B cell (primary cell): ENCODE measurements around the gene LILRB3. TPM values are rescaled to one million over a fixed set of nuclear protein-coding genes. Genes with fewer than 3 reads are reported as not detected.

ENCODE experiments used
- ATAC-seq: fragments of 200-7000 bp; cut with Tn5 transposase; one replicate; pipeline ENCODE4 v1.10.0; 2021; ENCODE audit warnings: low read depth, mild to moderate bottlenecking, moderate number of reproducible peaks, moderate library complexity
- CTCF ChIA-PET: fragments of 350-600 bp; sonication (Branson Sonifier 250); formaldehyde crosslinking; loops from one replicate; lab custom pipeline; 2021; ENCODE audit warnings: antibody characterized with exemption, inconsistent platforms; lab: Charles Lee
- POLR2A ChIA-PET: fragments of 350-600 bp; sonication (Branson Sonifier 250); formaldehyde crosslinking; loops from one replicate; lab custom pipeline; 2021; ENCODE audit warnings: antibody characterized with exemption; lab: Charles Lee
- DNase-seq: peaks from one replicate; pipeline ENCODE4 v3.0.0; 2013
- H2AFZ ChIP-seq: 2 replicates; pipeline ENCODE4 v1.6.1; 2012; ENCODE audit warnings: mild to moderate bottlenecking, low read depth, low read length; ENCODE audit not compliant: insufficient read depth, poor library complexity, severe bottlenecking
- H3K27ac ChIP-seq, 2 donors: 1 replicate in 1 of 2; 2 replicates in 1 of 2; pipeline ENCODE4 v1.5.1; 2012 to 2013; ENCODE audit warnings: low read length in 2 of 2, mild to moderate bottlenecking in 2 of 2, moderate library complexity in 1 of 2
- H3K27me3 ChIP-seq, 4 experiments: fragments of 200-600 bp in 1 of 4; sonication (generic) in 1 of 4; replicated peaks in 1 of 4; 1 replicate in 2 of 4; 2 replicates in 2 of 4; pipeline versions ENCODE4 v1.6.1 to v1.7.0; 2013 to 2016; ENCODE audit warnings: low read length in 3 of 4, mild to moderate bottlenecking in 2 of 4, mixed read lengths in 1 of 4, moderate library complexity in 1 of 4; ENCODE audit not compliant: insufficient read depth in 4 of 4, control insufficient read depth in 3 of 4; ENCODE audit errors: control extremely low read depth in 1 of 4
- H3K36me3 ChIP-seq, 2 experiments: replicated peaks in 1 of 2; 1 replicate in 1 of 2; 2 replicates in 1 of 2; pipeline versions ENCODE4 v1.6.1 to v1.7.1; 2013; ENCODE audit warnings: low read length in 1 of 2; ENCODE audit not compliant: insufficient read depth in 2 of 2, control insufficient read depth in 1 of 2; ENCODE audit errors: control extremely low read depth in 1 of 2, extremely low read depth in 1 of 2
- H3K4me1 ChIP-seq, 2 donors: fragments of 200-600 bp in 1 of 2; sonication (generic) in 1 of 2; 1 replicate in 1 of 2; 2 replicates in 1 of 2; pipeline versions ENCODE4 v1.5.1 to v1.6.1; 2013 to 2017; ENCODE audit warnings: low read length in 2 of 2; ENCODE audit not compliant: control insufficient read depth in 2 of 2, insufficient read depth in 2 of 2
- H3K4me2 ChIP-seq: replicated peaks from 2 replicates; pipeline ENCODE3; 2012; ENCODE audit warnings: mild to moderate bottlenecking, low read depth, low read length; ENCODE audit not compliant: poor library complexity, severe bottlenecking
- H3K4me3 ChIP-seq, 5 experiments: fragments of 200-600 bp in 1 of 5; sonication (generic) in 1 of 5; 1 replicate in 3 of 5; 2 replicates in 2 of 5; pipeline versions ENCODE4 v1.5.1 to v1.7.0; 2011 to 2016; ENCODE audit warnings: low read length in 4 of 5, mild to moderate bottlenecking in 4 of 5, low read depth in 2 of 5, control low read depth in 1 of 5, moderate library complexity in 1 of 5; ENCODE audit not compliant: insufficient read depth in 1 of 5; ENCODE audit errors: control extremely low read depth in 1 of 5, extremely low read depth in 1 of 5
- H3K79me2 ChIP-seq: fragments of 200-600 bp; sonication (generic); one replicate; pipeline ENCODE4 v1.6.0; 2016; ENCODE audit warnings: low read length; ENCODE audit not compliant: control insufficient read depth, insufficient read depth
- H3K9ac ChIP-seq: fragments of 200-600 bp; sonication (generic); 2 replicates; pipeline ENCODE4 v1.6.1; 2017; ENCODE audit warnings: mild to moderate bottlenecking, low read length, moderate library complexity
- H3K9me3 ChIP-seq, 3 donors: one replicate each; pipeline versions ENCODE4 v1.6.1 to v1.7.1; 2013; ENCODE audit warnings: low read length in 2 of 3; ENCODE audit not compliant: control insufficient read depth in 2 of 3, insufficient read depth in 1 of 3; ENCODE audit errors: control extremely low read depth in 1 of 3
- H4K20me1 ChIP-seq: 2 replicates; pipeline ENCODE4 v1.6.0; 2012; ENCODE audit warnings: mild to moderate bottlenecking, low read length; ENCODE audit not compliant: insufficient read depth, control insufficient read depth, poor library complexity, severe bottlenecking
- H3K27ac Mint-ChIP-seq: one replicate; pipeline ENCODE4 v1.8.0; 2021; ENCODE audit warnings: mixed read lengths
- H3K27me3 Mint-ChIP-seq: one replicate; pipeline ENCODE4 v1.8.0; 2021; ENCODE audit warnings: mixed read lengths
- H3K4me1 Mint-ChIP-seq: one replicate; pipeline ENCODE4 v1.8.0; 2021; ENCODE audit warnings: mixed read lengths
- H3K4me3 Mint-ChIP-seq: one replicate; pipeline ENCODE4 v1.8.0; 2021; ENCODE audit warnings: mixed read lengths
- H3K9me3 Mint-ChIP-seq: one replicate; pipeline ENCODE4 v1.8.0; 2022; ENCODE audit warnings: mixed read lengths; ENCODE audit not compliant: insufficient read depth
- EZH2 ChIP-seq: IDR thresholded peaks from 2 replicates; pipeline ENCODE4 v1.6.1; 2012; ENCODE audit warnings: borderline replicate concordance, low read depth, mild to moderate bottlenecking, moderate library complexity, low read length; ENCODE audit not compliant: insufficient read depth, poor library complexity, severe bottlenecking
- WGBS: methylation state at CpG from one replicate; pipeline ENCODE4 v1.1.5; 2013; ENCODE audit warnings: missing lambda C conversion rate; ENCODE audit not compliant: insufficient coverage; 5-methylcytosine and 5-hydroxymethylcytosine counted together
- intact Hi-C: fragments of 100-400 bp; cut with micrococcal nuclease; formaldehyde crosslinking; loops from one replicate; pipeline ENCODE4 v1.10.0; 2022
- polyA plus RNA-seq: library from polyadenylated mRNA; depleted of rRNA; stranded (reverse); fragments of >200 nt; gene quantifications from 2 replicates; pipeline ENCODE4 v1.2.3, GENCODE V29; 2012
- total RNA-seq, 2 donors: library from RNA; stranded (reverse); fragments of 120-200 nt in 1 of 2; gene quantifications; 1 replicate in 1 of 2; 2 replicates in 1 of 2; pipeline versions ENCODE4 v1.2.3 to v1.2.4, GENCODE V29; 2013 to 2022
- TF ChIP-seq, protein P1 (sequence below): fragments of 200-600 bp; IDR thresholded peaks from one replicate; pipeline ENCODE4 v1.8.0; 2022; ENCODE audit warnings: antibody characterized with exemption, mild to moderate bottlenecking

LILRB3 gene
- total and polyA plus RNA-seq, 2 donors (not counting 1 experiment from before 2014, with no cell fraction given), result 0.25 to 2.3 TPM

DNA sequence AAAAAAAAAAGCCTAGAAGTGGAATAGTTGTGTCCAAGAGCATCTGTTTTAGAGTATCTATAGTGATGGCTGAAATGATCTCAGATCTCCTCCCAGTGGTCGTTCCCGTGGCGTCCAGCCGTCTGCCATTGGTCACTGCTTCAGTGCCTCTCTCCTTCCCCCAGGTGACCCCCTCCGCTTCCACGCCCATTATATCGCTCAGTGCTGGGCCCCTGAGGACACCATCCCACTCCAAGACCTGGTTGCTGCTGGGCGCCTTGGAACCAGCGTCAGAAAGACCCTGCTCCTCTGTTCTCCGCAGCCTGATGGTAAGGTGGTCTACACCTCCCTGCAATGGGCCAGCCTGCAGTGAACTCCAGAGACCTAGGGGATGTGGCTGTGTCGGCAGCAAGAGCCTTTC is 29.8 kb downstream of the LILRB3 start:
- POLR2A ChIA-PET, result interaction anchor here (0.7 kb wide), 1 partner anchor 1393 kb away, joined by 5 read pairs; no protein-coding TSS in a partner anchor
- intact Hi-C loops, result no loop called here
- Histone ChIP-seq H3K4me1 (peaks cover 17 to 20% of the 10 kb centered on the region in 2 donors), H3K27ac (no peak overlapping the region), H3K9me3 (no peaks in the 10 kb centered on the region), H3K4me3 (no peak overlapping the region), H2AFZ (no peak overlapping the region), H3K27me3 (no peaks in the 10 kb centered on the region), H3K9ac (no peak overlapping the region), H4K20me1 (peaks cover 18% of the 10 kb centered on the region), H3K79me2 (peaks cover 20% of the 10 kb centered on the region), H3K4me2 (no peak overlapping the region), H3K36me3 (peaks cover 0 to 19% of the 10 kb centered on the region in 2 experiments)
- WGBS, result 98% methylated on average over 10 of the region's 11 CpGs
- peaks cover 29% of the 10 kb centered on the region for H3K4me1 Mint-ChIP-seq
- H3K9me3 Mint-ChIP-seq, result no peaks in the 10 kb centered on the region
- CTCF ChIA-PET, result interaction anchor here (4.7 kb wide), 1 partner anchor 23 kb away, joined by 50 read pairs; the partner anchor contains the start of gene TMC4
- ATAC-seq (no peak), DNase-seq (no peak)
- TF ChIP-seq EZH2, result no peak
- TF ChIP-seq, protein P1, sequence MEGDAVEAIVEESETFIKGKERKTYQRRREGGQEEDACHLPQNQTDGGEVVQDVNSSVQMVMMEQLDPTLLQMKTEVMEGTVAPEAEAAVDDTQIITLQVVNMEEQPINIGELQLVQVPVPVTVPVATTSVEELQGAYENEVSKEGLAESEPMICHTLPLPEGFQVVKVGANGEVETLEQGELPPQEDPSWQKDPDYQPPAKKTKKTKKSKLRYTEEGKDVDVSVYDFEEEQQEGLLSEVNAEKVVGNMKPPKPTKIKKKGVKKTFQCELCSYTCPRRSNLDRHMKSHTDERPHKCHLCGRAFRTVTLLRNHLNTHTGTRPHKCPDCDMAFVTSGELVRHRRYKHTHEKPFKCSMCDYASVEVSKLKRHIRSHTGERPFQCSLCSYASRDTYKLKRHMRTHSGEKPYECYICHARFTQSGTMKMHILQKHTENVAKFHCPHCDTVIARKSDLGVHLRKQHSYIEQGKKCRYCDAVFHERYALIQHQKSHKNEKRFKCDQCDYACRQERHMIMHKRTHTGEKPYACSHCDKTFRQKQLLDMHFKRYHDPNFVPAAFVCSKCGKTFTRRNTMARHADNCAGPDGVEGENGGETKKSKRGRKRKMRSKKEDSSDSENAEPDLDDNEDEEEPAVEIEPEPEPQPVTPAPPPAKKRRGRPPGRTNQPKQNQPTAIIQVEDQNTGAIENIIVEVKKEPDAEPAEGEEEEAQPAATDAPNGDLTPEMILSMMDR, result no peak
- H3K27ac Mint-ChIP-seq, result no peak overlapping the region
- peak overlapping the region; percentile 67 for H3K4me3 Mint-ChIP-seq
- H3K27me3 Mint-ChIP-seq, result no peaks in the 10 kb centered on the region

DNA sequence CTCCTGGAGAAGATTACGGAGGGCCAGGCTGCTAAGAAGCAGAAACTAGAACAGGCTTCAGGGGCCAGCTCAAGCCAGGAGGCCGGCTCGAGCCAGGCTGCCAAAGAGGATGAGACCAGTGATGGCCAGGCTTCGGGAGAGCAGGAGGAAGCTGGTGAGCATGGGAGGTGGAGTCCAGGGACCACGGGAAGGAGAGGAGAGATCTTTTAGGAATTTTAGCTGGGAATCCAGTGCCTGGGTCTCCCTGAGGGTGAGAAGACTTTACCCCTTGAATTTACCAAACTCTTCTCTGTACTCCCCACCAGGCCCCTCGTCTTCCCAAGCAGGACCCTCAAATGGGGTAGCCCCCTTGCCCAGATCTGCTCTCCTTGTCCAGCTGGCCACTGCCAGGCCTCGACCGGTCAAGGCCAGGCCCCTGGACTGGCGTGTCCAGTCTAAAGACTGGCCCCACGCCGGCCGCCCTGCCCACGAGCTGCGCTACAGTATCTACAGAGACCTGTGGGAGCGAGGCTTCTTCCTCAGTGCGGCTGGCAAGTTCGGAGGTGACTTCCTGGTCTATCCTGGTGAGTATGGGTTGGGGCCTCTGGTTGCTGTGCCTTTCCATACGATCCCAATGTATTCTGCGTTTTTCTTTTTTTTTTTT is 30.9 kb downstream of the LILRB3 start:
- peak overlapping the region; percentile 86 for H2AFZ ChIP-seq

More for the DNA sequence above, 30.9 kb downstream of the LILRB3 start:
- POLR2A ChIA-PET, result interaction anchor here (0.7 to 4.5 kb wide), 7 partner anchors 9 to 1394 kb away, joined by 3 to 73 read pairs (median 5); partner anchors contain the start of genes CNOT3, LENG8, PRPF31 and RPS9
- peak overlapping the region; percentile 65 to 87 (median 81) for H3K4me3 ChIP-seq
- H3K27ac ChIP-seq, result peak overlapping the region; percentile 96 to 99
- peaks cover 20% of the 10 kb centered on the region for H3K79me2 ChIP-seq
- peaks cover 0 to 19% of the 10 kb centered on the region in 2 experiments for H3K36me3 ChIP-seq
- ATAC-seq, result no peak
- intact Hi-C loops, result no loop called here
- peak overlapping the region; percentile 83 for H3K9ac ChIP-seq
- Mint-ChIP-seq H3K9me3 (no peaks in the 10 kb centered on the region), H3K27me3 (no peaks in the 10 kb centered on the region), H3K27ac (peak overlapping the region; percentile 99), H3K4me3 (peak overlapping the region; percentile 94), H3K4me1 (peaks cover 32% of the 10 kb centered on the region)
- CTCF ChIA-PET, result interaction anchor here (1.4 to 4.7 kb wide), 3 partner anchors 13 to 32 kb away, joined by 4 to 50 read pairs (median 6); partner anchors contain the start of genes LENG1 and TMC4
- H3K27me3 ChIP-seq, result no peaks in the 10 kb centered on the region
- peaks cover 18 to 22% of the 10 kb centered on the region in 2 donors for H3K4me1 ChIP-seq
- H3K4me2 ChIP-seq, result peak overlapping the region; percentile 99
- no peak for DNase-seq
- peaks cover 19% of the 10 kb centered on the region for H4K20me1 ChIP-seq
- TF ChIP-seq, protein P1, result no peak
- no peak for TF ChIP-seq EZH2
- H3K9me3 ChIP-seq, result no peaks in the 10 kb centered on the region
- WGBS, result 84% methylated on average over 14 of the region's 19 CpGs
